GM21381 (cell line): Measurements from ENCODE around the gene B4GALT2.
A peak's percentile ranks its signal among the peaks of the same experiment; 100 is the strongest.

Source experiments
- ATAC-seq: cut with Tn5 transposase; IDR thresholded peaks from one replicate; pipeline ENCODE4 v1.9.1; 2021; ENCODE audit warnings: mild to moderate bottlenecking, moderate library complexity; ENCODE audit not compliant: unreplicated experiment

Gene B4GALT2

DNA sequence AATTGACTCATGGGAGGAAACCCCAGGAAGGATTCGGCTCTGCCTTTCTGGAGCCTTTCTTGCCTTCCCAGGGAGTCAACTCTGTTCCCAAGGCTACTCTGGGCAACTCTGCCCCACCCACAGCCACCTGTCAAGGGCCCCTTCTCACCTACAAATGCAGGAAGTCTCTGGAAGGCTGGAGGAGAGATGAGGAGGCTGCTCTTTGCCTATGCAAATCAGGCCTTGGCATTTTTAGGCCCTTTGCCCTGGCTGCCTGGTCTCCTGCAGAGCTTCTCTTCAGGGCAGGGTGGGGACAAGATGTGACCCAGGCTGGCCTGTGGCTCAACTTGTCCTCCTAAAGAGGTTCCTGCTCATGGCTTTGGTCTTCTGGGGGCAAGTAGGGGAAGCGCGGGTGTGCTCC lies 46.8 kb downstream of the B4GALT2 start:
- no peak for ATAC-seq

DNA sequence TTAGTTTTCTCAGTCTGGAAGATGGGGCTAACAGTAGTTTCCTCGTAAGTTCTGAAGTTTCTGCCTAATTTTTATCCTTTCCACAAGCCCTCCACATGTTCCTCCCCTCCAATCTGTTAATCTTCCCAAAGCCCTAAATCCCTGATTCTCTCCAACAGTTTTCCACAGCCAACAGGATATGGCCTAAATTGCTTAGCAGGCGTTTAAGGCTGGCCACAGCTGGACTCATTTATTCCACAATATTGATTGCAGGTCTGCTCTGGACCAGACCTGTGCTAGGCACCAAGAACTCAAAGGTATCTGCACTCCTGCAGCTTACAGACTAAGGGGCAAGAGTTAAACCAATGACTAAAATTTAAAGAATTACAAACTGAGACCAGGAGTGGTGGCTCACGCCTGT lies 48.3 kb downstream of the B4GALT2 start:
- no peak for ATAC-seq

DNA sequence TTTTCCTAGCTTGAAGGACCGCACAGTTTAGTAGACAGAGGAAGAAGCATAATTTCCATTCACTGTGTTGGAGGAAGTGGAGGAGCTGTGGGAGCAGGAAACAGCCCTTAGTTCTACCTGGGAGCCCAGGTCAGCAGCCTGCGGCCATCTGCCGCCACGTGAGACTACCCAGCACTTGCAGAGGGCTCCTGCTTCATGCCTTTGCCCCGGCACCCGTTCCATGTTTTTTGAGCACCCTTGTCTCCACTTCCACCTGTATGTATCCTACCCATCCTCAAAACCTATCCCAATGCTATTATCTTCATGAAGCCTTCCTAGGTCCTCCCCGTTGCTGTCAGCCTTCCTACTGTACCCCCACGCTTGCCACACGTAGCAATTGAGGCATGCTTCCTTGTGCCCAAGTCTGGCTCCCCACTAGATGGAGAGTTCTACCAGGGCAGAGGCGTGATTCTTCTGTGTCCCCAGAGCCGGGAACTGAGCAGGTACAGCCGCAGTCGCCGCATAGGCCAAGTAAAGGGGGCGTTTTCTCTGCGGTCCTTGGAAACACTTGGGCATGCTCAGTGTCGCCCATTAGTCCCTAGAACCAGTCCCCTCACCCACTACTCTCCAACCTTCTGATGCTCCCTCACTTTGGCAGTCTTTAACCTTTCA lies 50.4 kb downstream of the B4GALT2 start:
- ATAC-seq, result peak; percentile 11

DNA sequence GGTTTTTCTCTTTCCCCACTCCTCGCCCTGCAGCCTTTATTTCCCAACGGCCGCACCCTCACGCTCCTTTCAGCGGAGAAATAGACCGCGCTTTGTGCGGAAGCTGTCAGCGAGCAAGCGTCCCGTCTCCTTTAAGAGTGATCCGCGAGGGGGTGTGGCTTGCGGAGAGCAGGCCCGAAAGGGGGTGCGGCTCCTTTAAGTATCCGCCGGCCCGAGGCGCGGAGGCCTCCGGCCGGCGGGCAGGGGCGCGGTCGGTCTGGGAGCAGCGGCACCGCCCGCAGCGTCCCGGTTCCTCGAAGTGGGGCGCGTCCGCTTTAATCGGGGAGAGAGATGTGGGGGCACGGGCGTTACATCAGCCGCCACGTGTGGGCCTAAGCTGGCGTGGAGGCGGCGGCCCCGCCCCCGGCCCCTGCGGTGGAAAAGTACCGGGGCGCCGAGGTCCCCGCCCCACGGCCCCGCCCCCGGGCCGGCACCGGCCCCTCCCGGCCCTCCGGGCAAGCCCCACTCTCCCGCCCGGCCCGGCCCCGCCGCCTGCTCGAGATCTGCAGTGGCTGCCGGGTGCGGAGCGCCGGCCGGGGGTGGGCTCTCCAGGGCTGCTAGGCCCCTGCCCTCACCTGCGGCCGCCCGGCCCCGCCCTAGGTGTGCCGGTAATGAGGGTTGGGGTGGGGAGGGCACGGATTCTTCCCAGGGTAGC lies 51.0 kb downstream of the B4GALT2 start:
- ATAC-seq, result peak; percentile 80

GRCh38 chr1:44030605-44031251 lies 51.7 kb downstream of the B4GALT2 start:
- peak; percentile 24 for ATAC-seq

DNA sequence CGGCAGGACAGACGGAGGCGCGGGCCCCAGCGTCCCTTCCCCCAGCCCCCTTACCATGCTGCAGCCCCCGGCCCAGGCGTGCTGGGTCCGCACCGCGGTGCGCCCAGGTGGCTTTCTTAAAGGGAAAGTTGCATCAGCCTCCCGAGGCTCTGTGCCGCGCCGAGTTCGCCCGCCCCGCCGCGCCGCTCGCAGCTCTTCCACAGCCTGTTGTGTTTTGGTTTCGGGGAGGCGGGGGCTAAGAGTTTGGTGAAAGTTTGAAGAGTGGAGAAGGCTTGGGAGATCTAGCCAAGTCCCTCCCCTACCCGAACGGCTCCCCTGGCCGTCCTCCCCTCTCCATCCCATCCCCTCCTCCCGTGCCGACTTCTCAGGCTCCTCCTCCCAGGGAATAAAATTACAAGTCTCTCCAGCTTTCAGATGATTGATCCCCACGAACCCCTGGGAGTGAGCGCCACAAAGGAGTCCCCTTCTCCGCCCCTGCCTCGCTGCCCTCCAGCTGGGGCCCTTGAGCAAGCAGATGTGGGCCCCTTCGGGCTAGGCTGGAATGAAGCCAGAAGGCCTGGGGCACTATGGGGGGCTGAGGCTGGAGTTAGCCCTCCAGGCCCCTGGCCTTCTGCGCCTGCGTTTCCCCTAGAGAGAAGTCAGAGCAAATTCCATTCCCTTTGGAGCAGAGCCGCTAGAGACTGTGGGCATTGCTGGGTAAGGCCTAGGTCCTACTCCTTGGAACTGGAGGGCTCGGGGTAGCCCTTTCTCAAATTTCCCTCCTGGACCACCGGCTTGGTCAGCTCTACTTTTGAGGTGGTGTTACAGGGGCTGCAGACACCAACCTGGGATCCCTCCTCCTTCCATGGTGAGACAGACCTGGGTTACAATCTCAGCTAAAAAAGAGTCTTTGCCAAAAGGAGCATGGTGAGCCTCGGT lies 52.5 kb downstream of the B4GALT2 start, which contains the start of gene SLC6A9:
TSS of gene SLC6A9 (minus strand) at position 211 of the 918 bp plus-strand sequence. CDS start 7,185 bp downstream, outside the sequence.
- no peak for ATAC-seq

GRCh38 chr1:44032170-44032790 lies 53.3 kb downstream of the B4GALT2 start:
- ATAC-seq, result no peak

DNA sequence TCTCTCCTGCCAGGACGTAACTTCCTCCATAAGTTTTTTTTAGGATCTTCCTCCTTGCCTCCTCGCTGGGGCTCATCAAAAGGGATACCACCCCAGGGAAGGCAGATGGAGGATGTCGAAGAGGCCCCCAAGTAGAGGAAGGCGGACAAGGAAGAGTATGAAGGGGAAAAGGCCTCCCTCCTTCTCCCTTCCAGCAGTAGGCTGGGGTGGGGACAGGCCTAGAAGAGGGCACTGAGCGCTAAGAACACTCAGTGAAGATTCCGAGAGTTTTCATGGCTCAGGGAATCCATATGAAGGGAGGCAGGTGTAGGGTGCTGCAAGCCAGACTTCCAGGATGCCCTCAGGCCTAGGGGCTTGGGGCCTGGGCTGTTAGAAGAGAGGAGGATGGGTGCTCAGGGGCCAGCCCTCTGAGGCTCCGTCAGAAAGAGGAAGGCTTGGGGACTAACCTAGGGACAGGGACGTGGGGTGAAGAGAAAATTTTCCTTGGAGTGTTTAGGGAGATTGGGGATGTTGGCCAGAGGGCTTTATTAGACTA lies 54.1 kb downstream of the B4GALT2 start:
- ATAC-seq, result no peak

DNA sequence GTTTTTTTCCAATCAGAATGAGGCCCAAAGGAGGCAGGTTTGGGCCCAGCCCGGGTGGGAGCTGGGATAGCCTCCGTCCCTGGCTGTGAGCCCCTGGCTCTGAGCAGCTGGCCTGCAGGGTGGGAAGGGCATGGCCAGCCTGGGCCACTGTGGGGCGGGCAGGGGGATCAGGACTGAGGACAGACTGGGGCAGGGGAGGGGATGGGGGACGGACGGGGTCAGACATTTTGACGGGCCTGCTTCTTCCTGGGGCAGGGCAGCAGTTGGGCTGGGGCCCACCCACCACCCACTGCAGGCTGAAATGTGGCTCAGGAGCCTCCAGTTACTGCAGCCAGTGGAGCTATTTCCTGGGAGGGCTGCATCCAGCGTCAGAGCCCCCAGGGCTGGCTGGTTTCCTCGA lies 54.7 kb downstream of the B4GALT2 start:
- no peak for ATAC-seq

GRCh38 chr1:44034423-44034822 lies 55.4 kb downstream of the B4GALT2 start:
- no peak for ATAC-seq

GRCh38 chr1:44034976-44035716 lies 56.1 kb downstream of the B4GALT2 start:
- ATAC-seq, result no peak

DNA sequence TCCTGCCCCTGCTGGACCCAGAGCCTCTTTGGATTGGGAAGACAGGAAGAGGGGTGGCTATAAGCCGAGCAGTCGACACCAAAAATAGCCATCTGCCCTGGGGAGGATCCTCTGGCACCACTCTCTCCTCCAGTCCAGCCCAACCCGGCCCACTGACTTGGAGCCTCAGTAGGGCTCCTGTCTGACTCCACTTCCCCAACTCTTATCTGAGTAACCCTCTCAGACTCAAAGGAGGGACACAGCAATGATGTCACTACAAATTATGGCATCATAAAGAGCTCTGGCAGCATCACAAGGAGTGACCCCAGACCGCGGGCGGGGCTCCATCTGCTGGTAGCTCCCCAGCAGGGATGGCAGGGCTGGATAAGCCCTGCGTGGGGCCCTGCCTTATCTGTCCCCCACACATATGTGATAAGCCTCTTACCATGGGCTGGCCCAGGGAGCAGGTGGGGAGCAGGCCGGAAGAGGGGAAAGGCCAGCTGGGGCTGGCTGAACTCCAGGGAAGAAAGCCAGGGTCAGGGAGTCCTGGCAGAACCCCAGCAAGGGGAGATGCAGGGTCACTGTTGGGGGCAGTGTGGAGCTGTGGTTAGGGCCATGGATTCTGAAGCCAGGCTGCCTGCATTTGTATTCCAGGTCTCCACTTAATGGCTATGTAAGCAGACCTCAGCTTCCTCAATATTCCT lies 56.9 kb downstream of the B4GALT2 start:
- ATAC-seq, result no peak

- no peak for ATAC-seq
Measured at GRCh38 chr1:44036409-44037139, 57.6 kb downstream of the B4GALT2 start.

DNA sequence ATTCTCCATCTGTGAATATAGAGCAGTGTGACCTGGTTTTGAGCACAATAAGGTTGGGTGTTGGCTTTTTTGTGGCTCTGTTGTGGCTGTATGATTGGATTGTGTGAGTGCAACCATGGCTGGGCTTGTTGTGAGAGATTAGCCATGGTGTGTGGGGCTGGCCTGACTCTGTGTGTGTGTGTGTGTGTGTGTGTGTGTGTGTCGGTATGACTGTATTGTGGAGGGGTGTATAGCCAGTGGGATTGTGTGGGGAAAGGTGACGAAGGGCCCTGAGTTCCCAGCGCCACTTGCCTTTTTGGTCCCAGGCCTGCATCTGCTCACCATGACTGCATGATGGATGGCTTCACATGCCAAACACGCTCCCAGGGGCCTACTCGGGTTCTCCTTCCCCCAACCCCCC lies 58.1 kb downstream of the B4GALT2 start:
- no peak for ATAC-seq

DNA sequence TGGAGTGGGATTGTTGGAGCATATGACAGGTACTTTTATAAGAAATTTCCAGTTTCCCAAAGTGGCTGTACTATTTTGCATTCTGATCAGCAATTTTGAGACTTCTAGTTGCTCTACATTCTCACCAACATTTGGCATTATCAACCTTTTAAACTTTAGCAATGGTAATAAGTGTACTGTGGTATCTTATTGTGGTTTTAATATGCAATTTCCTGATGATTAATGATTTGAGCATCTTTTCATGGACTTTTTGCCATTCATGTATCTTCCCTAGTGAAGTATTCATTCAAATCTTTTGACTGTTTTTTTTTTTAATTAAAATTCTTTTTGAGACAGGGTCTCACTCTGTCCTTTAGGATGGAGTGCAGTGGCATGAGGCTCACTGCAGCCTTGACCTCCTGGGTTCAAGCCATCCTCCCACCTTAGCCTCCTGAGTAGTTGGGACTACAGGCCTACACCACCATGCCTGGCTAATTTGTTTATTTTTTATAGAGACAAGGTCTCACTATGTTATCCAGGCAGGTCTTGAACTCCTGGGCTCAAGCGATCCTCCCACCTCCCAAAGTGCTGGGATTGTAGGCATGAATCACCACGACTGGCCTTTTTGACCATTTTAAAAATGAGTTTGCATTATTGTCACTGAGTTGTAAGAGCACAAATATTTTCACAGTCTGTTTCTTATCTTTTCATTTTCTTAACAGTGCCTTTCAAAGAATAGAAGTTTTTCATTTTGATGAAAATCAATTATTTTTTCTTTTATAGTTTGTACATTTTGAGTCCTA lies 60.1 kb downstream of the B4GALT2 start:
- no peak for ATAC-seq

DNA sequence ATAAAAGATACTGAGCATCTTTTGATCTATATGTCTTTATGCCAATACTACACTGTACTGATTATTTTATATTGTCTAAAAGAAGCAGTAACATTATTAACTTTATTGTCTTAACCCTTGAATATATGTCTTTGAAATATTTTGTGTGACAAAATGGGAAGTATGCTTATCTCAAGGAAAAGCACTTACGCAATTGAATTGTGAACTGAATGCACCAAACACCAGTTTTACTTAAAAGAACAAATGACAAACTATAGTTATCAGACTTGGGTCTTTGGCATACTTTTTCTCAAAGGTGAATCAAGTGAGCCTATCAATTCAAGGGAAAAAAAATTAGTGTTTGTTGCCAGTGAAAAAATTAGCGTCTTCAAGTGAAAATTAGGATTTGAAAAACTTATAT lies 61.4 kb downstream of the B4GALT2 start:
- no peak for ATAC-seq
